ENCODE measurements around the gene LINGO3. TPM values are rescaled to one million over a fixed set of nuclear protein-coding genes. Genes with fewer than 3 reads are reported as not detected.

The LINGO3 gene
- total RNA-seq, 1 donor = not detected

Other genes with a start within 250 kb of the LINGO3 start
- 34.0 and 35.1 TPM in 2 replicates for gene MOB3A, start 211.8 kb downstream of the LINGO3 start, total RNA-seq
- 0.36 and 2.4 TPM in 2 replicates for gene IZUMO4, start 211.2 kb downstream of the LINGO3 start, total RNA-seq
- 119 and 121 TPM in 2 replicates for gene AP3D1, start 156.6 kb downstream of the LINGO3 start, total RNA-seq
- 6.9 and 7.1 TPM in 2 replicates for gene DOT1L, start 144.2 kb downstream of the LINGO3 start, total RNA-seq
- 32.1 and 43.4 TPM in 2 replicates for gene PLEKHJ1, start 71.8 kb downstream of the LINGO3 start, total RNA-seq
- gene SF3A2, start 71.3 kb downstream of the LINGO3 start, total RNA-seq = 27.1 and 27.9 TPM in 2 replicates
- under 0.01 and 0.29 TPM in 2 replicates for gene AMH, start 58.8 kb downstream of the LINGO3 start, total RNA-seq
- 0.72 TPM in 1 of 2 replicates, not detected in the other for gene JSRP1, start 51.7 kb downstream of the LINGO3 start, total RNA-seq
- under 0.01 TPM in 1 of 2 replicates, not detected in the other for gene PEAK3, start 26.0 kb downstream of the LINGO3 start, total RNA-seq
- gene LSM7, start 20.4 kb upstream of the LINGO3 start, total RNA-seq = 46.9 and 57.9 TPM in 2 replicates
- gene SPPL2B, start 20.5 kb upstream of the LINGO3 start, total RNA-seq = 32.6 and 34.5 TPM in 2 replicates
- gene TMPRSS9, start 52.1 kb upstream of the LINGO3 start, total RNA-seq = 0.29 and 1.1 TPM in 2 replicates
- gene TIMM13, start 119.4 kb upstream of the LINGO3 start, total RNA-seq = 27.7 and 27.9 TPM in 2 replicates
- 24.2 and 24.6 TPM in 2 replicates for gene LMNB2, start 148.8 kb upstream of the LINGO3 start, total RNA-seq
- gene GADD45B, start 168.0 kb upstream of the LINGO3 start, total RNA-seq = 41.8 and 46.3 TPM in 2 replicates

Data from osteoblast (primary cell).